Left renal pelvis (tissue), 4 donors: ENCODE results near the gene CDK11B. TPM values are rescaled to one million over a fixed set of nuclear protein-coding genes. Genes with fewer than 3 reads are reported as not detected.
A peak's percentile ranks its signal among the peaks of the same experiment; 100 is the strongest.

ENCODE experiments used
- DNase-seq, 4 donors: peaks; one replicate each; pipeline ENCODE4 v3.0.0-alpha.2; 2013; ENCODE audit warnings: low read depth in 4 of 4, low spot score in 3 of 4
- polyA plus RNA-seq, 4 donors: library from polyadenylated mRNA; unstranded; fragments of 120-200 nt; gene quantifications; one replicate each; pipeline ENCODE4 v1.2.1, GENCODE V29; 2013; ENCODE audit not compliant: insufficient read length in 4 of 4

CDK11B gene
- polyA plus RNA-seq, 4 donors = 30.1 to 43.8 (median 39.9) TPM

DNA sequence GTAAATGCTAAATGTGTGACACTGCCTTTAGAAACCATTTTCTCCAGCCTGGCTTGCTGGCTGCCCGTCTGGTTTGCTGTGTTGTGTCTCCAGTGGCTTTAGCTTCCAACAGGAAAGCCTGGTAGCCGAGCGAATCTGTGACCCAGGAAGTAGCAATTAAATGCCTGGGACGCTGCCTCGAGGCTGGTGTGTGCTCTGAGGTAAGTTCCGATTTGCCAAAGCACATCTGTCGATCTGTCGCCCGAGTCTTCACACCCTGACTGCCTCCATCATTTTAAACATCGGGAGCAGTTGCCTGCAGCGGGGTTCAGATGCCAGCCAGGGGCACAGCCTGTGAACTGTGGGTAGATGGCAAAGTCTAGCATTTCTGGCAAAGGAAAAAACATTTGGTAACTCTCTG lies 41.3 kb downstream of the CDK11B start:
- no peak for DNase-seq

- no peak for DNase-seq
Observed at GRCh38 chr1:1616838-1617237, 42.0 kb downstream of the CDK11B start.

DNA sequence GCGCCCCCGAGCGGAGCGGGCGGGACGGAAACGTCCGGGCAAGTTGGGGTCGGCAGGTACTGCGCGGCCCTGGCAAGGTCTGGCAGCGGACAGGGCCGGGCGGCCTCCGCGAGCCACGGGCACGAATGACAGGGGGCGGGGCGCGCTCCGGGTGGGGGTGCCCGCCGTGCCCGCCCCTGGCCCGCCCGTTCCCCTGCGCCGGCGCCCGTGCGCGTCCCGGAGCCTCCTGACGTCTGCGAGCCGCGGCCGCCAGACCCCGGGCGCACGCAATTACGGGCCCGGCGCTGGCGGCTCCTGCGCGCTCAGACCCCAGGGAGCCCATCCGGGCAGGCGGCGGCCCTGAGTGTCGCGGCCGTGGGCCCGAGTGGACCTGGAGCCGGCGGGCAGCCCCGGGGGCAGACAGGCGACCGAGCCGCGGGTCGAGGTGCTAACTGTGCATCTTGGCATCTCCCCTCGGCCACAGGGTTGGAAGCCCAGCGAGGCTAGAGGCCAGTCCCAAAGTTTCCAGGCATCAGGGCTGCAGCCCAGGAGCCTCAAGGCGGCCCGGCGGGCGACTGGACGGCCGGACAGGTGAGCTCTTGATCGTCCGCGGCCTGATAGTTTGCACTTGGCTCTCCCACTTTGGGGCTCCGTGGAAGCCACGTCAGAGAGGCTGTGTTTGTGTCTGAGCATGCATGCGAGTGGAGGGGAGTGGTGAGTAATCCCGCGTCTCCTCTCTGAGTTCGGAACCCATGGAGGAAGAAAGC lies 42.6 kb downstream of the CDK11B start:
- no peak for DNase-seq

DNA sequence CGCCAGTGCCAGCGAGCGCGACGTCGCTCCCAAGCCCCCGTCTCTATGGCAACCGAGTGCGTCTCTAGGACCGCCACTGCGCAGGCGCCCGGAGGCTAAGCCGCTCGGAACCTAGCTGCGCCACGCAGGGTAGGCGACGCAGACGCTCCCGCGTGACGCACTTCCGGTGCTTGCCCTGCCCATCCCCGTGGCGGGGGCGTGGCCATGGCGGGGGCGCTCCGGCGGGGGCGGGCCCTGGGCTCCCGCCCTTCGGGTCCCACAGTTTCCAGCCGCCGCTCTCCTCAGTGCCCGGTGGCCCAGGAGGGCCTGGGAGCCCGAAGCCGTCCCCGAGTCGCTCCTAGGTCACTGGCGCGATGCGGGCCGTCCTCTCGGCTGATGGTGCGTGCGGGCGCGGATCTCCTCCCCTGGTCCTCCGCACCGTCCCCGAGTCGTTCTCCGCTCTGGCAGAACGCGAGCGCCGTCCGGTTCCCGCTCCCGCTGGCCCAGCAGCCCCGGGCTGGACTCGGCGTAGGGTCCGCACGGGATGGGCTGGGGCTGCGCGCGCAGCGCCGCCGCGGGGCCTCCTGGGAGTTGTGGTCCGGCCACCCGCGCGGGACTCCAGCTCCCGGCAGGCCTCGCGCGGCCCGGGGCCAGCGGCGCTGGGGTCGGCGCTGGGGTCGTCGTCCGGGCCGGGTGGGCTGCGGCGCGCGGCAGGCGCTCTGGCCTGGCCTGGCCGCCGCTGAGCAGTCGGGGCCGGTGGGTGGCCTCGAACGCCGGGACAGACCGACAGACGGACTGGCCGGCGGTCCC lies 43.4 kb downstream of the CDK11B start, which contains the start of gene MIB2:
Gene MIB2 (plus strand): TSS at position 245 of the 789 bp plus-strand sequence. CDS start 7,953 bp downstream, outside the sequence.
- peak; percentile 87 to 91 (median 90) for DNase-seq

DNA sequence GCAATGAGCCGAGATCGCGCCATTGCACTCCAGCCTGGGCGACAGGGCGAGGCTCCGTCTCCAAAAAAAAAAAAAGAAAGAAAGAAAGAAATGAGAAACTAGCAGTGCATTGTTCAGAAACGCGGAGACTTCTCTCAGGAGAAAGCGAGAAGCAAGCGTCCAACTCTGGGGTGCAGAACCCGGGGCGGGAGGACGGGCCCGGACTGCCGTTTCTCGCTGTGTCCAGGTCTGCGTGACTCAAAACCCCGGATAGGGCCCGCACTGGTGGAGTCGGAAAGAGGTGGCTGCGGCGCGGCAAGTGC lies 43.9 kb downstream of the CDK11B start:
- DNase-seq = no peak

- no peak for DNase-seq
Observed at GRCh38 chr1:1614204-1614953, 44.4 kb downstream of the CDK11B start.

- DNase-seq = no peak
Observed at GRCh38 chr1:1613509-1614082, 45.2 kb downstream of the CDK11B start.

- no peak for DNase-seq
Observed at GRCh38 chr1:1612104-1612400, 46.8 kb downstream of the CDK11B start.

- no peak for DNase-seq
Observed at GRCh38 chr1:1610796-1611195, 48.0 kb downstream of the CDK11B start.

DNA sequence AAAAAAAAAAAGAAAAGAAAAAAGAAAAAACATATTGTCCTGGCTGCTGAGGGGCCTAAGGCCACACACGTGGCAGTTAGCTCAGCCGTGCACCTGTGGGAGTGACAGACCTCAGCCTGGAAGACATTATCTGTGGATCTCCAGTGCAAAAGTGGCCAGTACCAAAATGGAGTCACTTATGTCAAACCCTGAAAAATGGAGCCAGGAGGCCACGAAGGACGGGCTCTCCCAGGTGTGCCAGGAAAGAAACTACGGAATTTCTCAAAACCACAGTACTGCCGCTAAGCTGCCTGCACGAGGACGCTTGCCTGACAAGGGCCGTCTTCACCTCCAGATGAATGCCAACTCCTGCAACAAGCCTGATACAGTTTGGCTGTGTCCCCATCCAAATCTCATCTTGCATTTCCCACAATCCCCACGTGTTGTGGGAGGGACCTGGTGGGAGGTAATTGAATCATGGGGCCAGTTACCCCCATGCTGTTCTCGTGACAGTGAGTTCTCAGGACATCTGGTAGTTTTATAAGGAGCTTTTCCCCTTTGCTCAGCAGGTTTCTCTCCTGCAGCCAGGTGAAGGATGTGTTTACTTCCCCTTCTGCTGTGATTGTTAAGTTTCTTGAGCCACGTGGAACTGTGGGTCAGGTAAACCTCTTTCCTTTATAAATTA lies 48.9 kb downstream of the CDK11B start:
- no peak for DNase-seq

GRCh38 chr1:1606232-1606631 lies 52.6 kb downstream of the CDK11B start:
- DNase-seq = no peak

GRCh38 chr1:1605724-1606123 lies 53.1 kb downstream of the CDK11B start:
- no peak for DNase-seq

DNA sequence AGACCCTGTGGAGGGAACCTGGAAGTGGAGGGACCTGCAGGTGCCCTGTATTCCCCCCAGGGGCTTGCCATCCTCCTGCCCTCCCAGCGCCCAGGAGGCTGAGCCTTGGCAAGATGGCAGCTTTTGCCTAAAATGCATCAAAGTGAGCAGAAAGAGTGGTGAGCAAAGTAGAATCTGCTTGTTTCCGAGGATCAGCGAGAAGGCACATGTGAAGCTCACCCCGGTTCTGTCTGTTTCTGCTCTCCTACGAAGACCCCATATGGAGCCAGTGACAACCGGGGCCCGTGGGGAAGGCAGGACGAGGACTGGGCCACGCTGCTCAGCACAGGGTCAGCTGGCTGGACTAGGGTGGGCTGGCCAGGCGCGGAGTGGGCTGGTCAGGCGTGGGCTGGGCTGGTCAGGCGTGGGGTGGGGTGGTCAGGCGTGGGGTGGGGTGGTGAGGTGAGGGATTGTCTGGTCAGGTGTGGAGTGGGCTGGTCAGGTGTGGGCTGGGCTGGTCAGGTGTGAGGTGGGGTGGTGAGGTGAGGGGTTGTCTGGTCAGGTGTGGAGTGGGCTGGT lies 53.7 kb downstream of the CDK11B start:
- DNase-seq = no peak

DNA sequence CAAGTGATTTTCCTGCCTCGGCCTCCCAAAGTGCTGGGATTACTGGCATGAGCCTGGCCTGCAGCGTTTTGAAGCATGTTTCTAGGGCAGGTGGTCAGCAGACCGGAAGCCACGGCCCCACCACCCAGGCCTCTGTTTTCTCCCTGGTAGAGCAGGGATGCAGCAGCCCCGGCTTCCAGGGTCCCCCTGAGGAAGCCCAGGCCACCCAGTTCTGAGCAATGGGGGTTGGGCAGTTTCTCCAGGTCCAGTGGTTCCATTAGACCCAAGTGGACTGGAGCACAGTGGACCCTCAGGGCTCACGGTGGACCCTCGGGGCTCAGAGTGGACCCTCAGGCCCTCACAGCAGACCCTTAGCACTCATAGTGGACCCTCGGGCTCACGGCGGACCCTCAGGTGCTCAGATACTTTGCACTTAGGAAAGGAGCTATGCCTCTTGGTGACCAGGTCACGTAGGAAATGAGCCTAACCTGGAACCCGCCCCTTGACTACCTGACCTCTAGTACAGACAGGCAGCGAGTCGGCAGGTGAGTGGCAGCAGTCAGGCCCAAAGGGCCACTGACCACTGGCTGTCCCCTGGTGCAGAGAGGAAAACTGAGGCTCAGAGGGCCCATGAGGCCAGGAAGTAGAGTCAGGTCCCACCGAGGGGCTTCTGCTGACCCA lies 54.3 kb downstream of the CDK11B start:
- no peak for DNase-seq

- DNase-seq = no peak
Observed at GRCh38 chr1:1603671-1604373, 55.0 kb downstream of the CDK11B start.

DNA sequence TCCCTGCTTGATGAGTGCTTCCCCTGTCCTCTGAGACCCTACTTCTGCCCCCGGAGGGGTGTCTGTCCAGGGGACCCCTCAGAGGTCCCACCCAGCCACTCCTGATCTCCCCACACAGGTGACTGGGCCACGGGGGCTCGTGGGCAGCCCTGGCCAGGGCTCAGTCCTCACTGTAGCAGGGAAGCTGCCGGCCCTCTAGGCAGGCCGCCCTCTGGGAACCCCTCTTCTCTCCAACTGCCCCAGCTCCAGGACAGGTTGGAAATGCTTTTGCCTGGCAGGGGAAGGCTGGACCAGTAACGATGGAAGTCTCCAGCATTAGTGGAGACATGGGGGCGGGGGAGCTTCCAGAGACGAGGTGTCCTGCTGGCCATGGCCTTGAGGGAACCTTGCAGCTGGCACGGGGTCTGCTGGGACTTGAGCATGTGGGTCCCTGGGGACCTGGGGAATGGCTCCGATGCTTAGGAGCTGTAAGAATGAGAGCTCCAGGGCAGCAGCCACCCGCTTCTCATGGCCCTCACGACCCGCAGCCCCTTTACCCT lies 55.8 kb downstream of the CDK11B start:
- no peak for DNase-seq

- no peak for DNase-seq
Observed at GRCh38 chr1:1602304-1602967, 56.4 kb downstream of the CDK11B start.

DNA sequence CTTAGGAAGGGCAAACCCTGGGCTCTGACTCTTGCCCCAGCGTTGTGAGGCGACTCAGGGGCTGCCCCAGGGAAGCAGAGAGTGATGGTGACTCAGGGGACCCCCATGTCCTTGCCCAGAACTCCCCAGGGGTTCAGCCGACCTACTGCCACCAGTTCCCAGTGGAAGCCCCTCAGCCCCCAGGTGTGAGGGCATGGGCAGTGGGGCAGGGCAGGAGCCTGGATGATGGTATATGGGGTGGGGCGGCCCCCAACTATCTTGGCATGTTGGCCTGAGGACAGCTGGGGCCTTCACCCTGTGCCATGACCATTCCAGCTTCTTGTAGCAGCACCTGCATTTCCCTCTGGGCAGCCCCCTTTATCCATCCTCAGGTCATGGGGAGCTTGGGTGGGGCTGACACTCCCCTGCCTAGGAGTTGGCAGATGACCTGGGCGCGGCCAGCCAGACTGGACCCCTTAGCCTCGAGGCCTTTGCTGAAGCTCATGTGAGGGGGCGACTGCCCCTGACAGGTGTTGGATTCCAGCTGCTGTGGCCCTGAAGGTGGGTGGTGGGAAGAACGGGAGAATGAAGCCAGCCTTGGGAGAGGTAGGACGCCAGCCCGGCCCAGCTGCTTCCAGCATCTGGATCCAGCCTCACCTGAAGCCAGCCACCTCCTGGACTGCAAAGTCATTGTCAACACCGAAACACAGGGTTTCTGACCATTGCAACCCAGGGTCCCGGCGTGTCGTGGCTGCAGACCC lies 57.1 kb downstream of the CDK11B start:
- DNase-seq = no peak
